Natural killer cell (primary cell): ENCODE data around the gene ICOS. TPM values are rescaled to one million over a fixed set of nuclear protein-coding genes. Genes with fewer than 3 reads are reported as not detected.
"Not testable (repeated sequence)": the region's sequence is repeated elsewhere in the genome, so short reads cannot be mapped to it uniquely, and the experiment has no call there.

Experiments used
- ATAC-seq, 3 donors: fragments of 150-1000 bp in 2 of 3; fragments of 200-7000 bp in 1 of 3; cut with Tn5 transposase; 1 replicate in 1 of 3; 2 replicates in 2 of 3; pipeline ENCODE4 v1.10.0; 2021; ENCODE audit warnings: mild to moderate bottlenecking in 2 of 3, moderate library complexity in 2 of 3
- DNase-seq, 2 donors: peaks; one replicate each; pipeline versions ENCODE4 v3.0.0 to v3.0.0-alpha.2; 2013 to 2021; ENCODE audit warnings: mixed read lengths in 1 of 2
- H3K27ac ChIP-seq: one replicate; pipeline ENCODE4 v1.5.1; 2013; ENCODE audit warnings: mild to moderate bottlenecking, low read length
- H3K27me3 ChIP-seq: one replicate; pipeline ENCODE4 v1.6.1; 2013; ENCODE audit warnings: low read length; ENCODE audit not compliant: control insufficient read depth, insufficient read depth
- H3K36me3 ChIP-seq: one replicate; pipeline ENCODE4 v1.6.1; 2013; ENCODE audit warnings: low read length; ENCODE audit not compliant: control insufficient read depth, insufficient read depth
- H3K4me1 ChIP-seq: one replicate; pipeline ENCODE4 v1.6.1; 2013; ENCODE audit warnings: low read length; ENCODE audit not compliant: control insufficient read depth, insufficient read depth
- H3K4me3 ChIP-seq: one replicate; pipeline ENCODE4 v1.5.1; 2013; ENCODE audit warnings: low read length
- H3K9me3 ChIP-seq: one replicate; pipeline ENCODE4 v1.6.1; 2013; ENCODE audit warnings: low read length; ENCODE audit not compliant: control insufficient read depth, insufficient read depth
- H3K27ac Mint-ChIP-seq, 2 donors: one replicate each; pipeline ENCODE4 v1.8.0; 2022; ENCODE audit warnings: mild to moderate bottlenecking in 2 of 2, mixed read lengths in 2 of 2, moderate library complexity in 1 of 2
- H3K27me3 Mint-ChIP-seq, 2 donors: one replicate each; pipeline ENCODE4 v1.8.0; 2022; ENCODE audit warnings: low read depth in 2 of 2, mixed read lengths in 2 of 2
- H3K36me3 Mint-ChIP-seq: one replicate; pipeline ENCODE4 v1.8.0; 2022; ENCODE audit warnings: mixed read lengths
- H3K4me1 Mint-ChIP-seq, 2 donors: one replicate each; pipeline ENCODE4 v1.8.0; 2022; ENCODE audit warnings: mixed read lengths in 2 of 2
- H3K4me3 Mint-ChIP-seq: one replicate; pipeline ENCODE4 v1.8.0; 2022; ENCODE audit warnings: mild to moderate bottlenecking, moderate library complexity, mixed read lengths
- H3K9me3 Mint-ChIP-seq, 2 donors: one replicate each; pipeline ENCODE4 v1.8.0; 2022; ENCODE audit warnings: mixed read lengths in 2 of 2
- WGBS: methylation state at CpG from one replicate; pipeline ENCODE4 v1.1.7; 2013; ENCODE audit warnings: missing lambda C conversion rate; ENCODE audit not compliant: insufficient coverage; 5-methylcytosine and 5-hydroxymethylcytosine counted together
- intact Hi-C: fragments of 100-400 bp; cut with micrococcal nuclease; formaldehyde crosslinking; loops from one replicate; pipeline ENCODE4 v1.14.2; 2022
- total RNA-seq, 4 donors: library from RNA; stranded (reverse); fragments of 120-200 nt in 1 of 4; gene quantifications; one replicate each; pipeline versions ENCODE4 v1.2.3 to v1.2.4, GENCODE V29; 2013 to 2022
- TF ChIP-seq, protein P1 (sequence below): fragments of 200-600 bp; IDR thresholded peaks from one replicate; pipeline ENCODE4 v1.8.0; 2022; ENCODE audit warnings: antibody characterized with exemption

Gene ICOS
- total RNA-seq, 3 donors from 2014 or later (not counting 1 experiment from before 2014, with no cell fraction given) = 0.35 to 4.2 (median 1.7) TPM

DNA sequence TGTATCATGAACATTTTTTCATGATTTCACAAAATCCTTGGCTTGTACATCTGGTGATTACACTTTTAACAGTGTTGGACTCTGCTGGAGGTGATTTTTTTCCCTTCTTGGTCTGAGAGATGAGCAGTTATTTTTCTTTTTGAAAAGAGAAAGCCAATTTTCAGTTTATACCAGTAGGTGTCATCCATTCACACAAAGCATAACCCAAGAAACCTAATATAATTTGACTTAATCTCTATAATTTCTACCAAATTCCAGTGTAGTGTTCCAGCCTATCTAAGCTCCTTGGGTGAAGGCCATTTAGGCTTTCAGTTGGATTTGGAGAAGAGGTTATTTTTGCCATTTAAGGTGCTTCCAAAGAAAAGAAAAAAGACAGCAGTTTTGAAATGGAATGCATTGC is 7.7 kb upstream of the ICOS start:
- TF ChIP-seq, protein P1, sequence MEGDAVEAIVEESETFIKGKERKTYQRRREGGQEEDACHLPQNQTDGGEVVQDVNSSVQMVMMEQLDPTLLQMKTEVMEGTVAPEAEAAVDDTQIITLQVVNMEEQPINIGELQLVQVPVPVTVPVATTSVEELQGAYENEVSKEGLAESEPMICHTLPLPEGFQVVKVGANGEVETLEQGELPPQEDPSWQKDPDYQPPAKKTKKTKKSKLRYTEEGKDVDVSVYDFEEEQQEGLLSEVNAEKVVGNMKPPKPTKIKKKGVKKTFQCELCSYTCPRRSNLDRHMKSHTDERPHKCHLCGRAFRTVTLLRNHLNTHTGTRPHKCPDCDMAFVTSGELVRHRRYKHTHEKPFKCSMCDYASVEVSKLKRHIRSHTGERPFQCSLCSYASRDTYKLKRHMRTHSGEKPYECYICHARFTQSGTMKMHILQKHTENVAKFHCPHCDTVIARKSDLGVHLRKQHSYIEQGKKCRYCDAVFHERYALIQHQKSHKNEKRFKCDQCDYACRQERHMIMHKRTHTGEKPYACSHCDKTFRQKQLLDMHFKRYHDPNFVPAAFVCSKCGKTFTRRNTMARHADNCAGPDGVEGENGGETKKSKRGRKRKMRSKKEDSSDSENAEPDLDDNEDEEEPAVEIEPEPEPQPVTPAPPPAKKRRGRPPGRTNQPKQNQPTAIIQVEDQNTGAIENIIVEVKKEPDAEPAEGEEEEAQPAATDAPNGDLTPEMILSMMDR = no peak
- Histone ChIP-seq H3K27ac (no peak overlapping the region), H3K4me3 (no peak overlapping the region), H3K27me3 (peaks cover 2% of the 10 kb centered on the region), H3K9me3 (no peaks in the 10 kb centered on the region), H3K36me3 (no peaks in the 10 kb centered on the region), H3K4me1 (peaks cover under 1% of the 10 kb centered on the region)
- Mint-ChIP-seq H3K4me3 (no peak overlapping the region), H3K27me3 (no peaks in the 10 kb centered on the region), H3K36me3 (no peaks in the 10 kb centered on the region), H3K4me1 (peaks cover 10% of the 10 kb centered on the region in 2 donors), H3K9me3 (no peaks in the 10 kb centered on the region), H3K27ac (no peak overlapping the region)
- DNase-seq (peak in 1 of 2 donors; percentile 61), ATAC-seq (no peak)
- intact Hi-C loops = no loop called here

DNA sequence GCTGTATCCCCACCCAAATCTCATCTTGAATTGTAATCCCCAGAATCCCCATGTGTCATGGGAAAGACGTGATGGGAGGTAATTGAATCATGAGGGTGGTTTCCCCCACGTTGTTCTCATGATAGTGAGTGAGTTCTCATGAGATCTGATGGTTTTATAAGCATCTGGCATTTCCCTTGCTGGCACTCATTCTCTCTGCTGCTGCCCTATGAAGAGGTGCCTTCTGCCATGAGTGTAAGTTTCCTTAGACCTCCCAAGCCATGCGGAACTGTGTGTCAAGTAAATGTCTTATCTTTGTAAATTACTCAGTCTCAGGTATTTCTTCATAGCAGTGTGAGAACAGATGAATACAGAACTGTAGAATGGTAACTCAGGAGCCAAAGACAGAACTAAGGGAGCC is 5.3 kb upstream of the ICOS start:
- H3K4me3 ChIP-seq, H3K4me3 Mint-ChIP-seq, H3K27me3 ChIP-seq, H3K27ac ChIP-seq, ATAC-seq, H3K9me3 ChIP-seq, DNase-seq, H3K36me3 ChIP-seq, H3K27me3 Mint-ChIP-seq, H3K4me1 ChIP-seq, H3K9me3 Mint-ChIP-seq, intact Hi-C loops, H3K36me3 Mint-ChIP-seq, H3K27ac Mint-ChIP-seq: not testable (repeated sequence)
- WGBS = 50% methylated on average over 2 of the region's 3 CpGs
- H3K4me1 Mint-ChIP-seq = peaks cover 23 to 24% of the 10 kb centered on the region in 2 donors

DNA sequence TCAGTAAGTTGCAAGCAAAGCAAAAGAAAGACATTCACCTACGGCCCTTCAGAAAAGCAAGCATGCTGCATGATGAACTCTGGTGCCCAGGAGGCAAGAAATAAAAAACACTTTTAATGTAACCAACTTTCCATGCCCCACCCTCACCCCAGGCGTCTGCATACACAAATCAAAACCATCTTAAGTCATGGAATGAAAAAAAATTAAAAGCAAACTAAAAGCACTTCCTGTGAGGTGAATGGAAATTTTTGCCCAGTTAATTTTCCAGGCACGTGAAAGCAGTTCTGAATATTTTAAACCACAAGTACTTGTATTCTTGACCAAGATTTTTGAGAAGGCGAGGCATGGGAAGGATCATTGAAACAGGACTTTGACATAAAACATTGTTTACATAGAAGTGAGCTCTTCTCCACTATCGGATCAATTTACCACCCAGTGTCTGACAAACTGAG is 2.5 kb upstream of the ICOS start:
- H3K36me3 ChIP-seq = no peaks in the 10 kb centered on the region
- peak in 1 of 2 donors; percentile 65 for DNase-seq
- H3K27ac ChIP-seq = peak overlapping the region; percentile 20
- Mint-ChIP-seq H3K27ac (peak overlapping the region in 1 of 2 donors; percentile 12), H3K9me3 (no peaks in the 10 kb centered on the region), H3K36me3 (no peaks in the 10 kb centered on the region), H3K4me3 (peak overlapping the region; percentile 5), H3K4me1 (peaks cover 39 to 41% of the 10 kb centered on the region in 2 donors), H3K27me3 (no peaks in the 10 kb centered on the region)
- no peak for ATAC-seq
- intact Hi-C loops = no loop called here
- 41% methylated on average over 4 of the region's 5 CpGs for WGBS
- H3K9me3 ChIP-seq = no peaks in the 10 kb centered on the region
- H3K4me3 ChIP-seq = no peak overlapping the region
- TF ChIP-seq, protein P1 = no peak
- H3K4me1 ChIP-seq = peaks cover 9% of the 10 kb centered on the region
- H3K27me3 ChIP-seq = no peaks in the 10 kb centered on the region

DNA sequence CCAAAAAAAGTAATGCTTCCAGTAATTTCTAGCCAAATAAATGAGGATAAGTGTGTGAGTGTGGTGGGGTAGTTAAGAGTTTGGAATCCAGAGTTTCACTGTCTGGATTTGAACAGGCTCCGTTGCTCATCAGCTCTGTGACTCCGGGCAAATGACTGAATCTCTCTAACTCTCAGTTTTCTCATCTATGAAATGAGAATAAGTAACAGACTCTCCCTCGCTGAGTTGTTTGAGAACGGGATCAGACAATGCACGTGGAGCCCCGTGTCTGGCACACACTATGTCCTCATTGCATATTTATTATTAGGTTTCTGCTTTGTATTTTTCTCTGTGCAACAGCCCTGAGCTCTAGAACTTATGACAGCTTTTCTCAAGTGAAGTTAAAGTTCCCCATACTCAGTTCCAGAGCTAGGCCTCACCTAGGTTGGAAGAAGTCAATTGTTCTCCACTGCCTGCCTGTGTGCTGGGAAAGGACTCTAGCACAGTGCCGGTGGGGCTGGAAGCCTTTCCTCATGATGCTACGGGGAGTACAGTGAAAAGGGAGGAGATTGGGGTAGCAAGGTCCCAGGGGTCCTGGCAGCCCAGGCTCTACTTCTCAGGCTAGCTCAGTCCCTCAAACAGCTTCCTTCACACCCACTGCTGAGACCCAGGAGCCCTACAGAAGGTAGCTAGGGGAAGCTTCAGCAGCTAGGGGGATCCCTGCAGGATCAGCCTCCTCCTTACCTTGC is 1.7 kb upstream of the ICOS start:
- H3K4me3 Mint-ChIP-seq = no peak overlapping the region
- ATAC-seq = no peak

More for the DNA sequence above, 1.7 kb upstream of the ICOS start:
- Histone ChIP-seq H3K27ac (no peak overlapping the region), H3K4me1 (peaks cover 9% of the 10 kb centered on the region), H3K9me3 (no peaks in the 10 kb centered on the region), H3K36me3 (no peaks in the 10 kb centered on the region), H3K4me3 (no peak overlapping the region), H3K27me3 (no peaks in the 10 kb centered on the region)
- intact Hi-C loops = no loop called here
- peaks cover 39 to 42% of the 10 kb centered on the region in 2 donors for H3K4me1 Mint-ChIP-seq
- no peaks in the 10 kb centered on the region for H3K36me3 Mint-ChIP-seq
- TF ChIP-seq, protein P1 = no peak
- H3K27ac Mint-ChIP-seq = peak overlapping the region in 1 of 2 donors; percentile 12
- no peaks in the 10 kb centered on the region for H3K9me3 Mint-ChIP-seq
- 76% methylated on average over 7 of the region's 8 CpGs for WGBS
- H3K27me3 Mint-ChIP-seq = no peaks in the 10 kb centered on the region
- no peak for DNase-seq
